ENCODE measurements around the gene RGN.
"Not testable (repeated sequence)": the region's sequence is repeated elsewhere in the genome, so short reads cannot be mapped to it uniquely, and the experiment has no call there.

RGN gene

DNA sequence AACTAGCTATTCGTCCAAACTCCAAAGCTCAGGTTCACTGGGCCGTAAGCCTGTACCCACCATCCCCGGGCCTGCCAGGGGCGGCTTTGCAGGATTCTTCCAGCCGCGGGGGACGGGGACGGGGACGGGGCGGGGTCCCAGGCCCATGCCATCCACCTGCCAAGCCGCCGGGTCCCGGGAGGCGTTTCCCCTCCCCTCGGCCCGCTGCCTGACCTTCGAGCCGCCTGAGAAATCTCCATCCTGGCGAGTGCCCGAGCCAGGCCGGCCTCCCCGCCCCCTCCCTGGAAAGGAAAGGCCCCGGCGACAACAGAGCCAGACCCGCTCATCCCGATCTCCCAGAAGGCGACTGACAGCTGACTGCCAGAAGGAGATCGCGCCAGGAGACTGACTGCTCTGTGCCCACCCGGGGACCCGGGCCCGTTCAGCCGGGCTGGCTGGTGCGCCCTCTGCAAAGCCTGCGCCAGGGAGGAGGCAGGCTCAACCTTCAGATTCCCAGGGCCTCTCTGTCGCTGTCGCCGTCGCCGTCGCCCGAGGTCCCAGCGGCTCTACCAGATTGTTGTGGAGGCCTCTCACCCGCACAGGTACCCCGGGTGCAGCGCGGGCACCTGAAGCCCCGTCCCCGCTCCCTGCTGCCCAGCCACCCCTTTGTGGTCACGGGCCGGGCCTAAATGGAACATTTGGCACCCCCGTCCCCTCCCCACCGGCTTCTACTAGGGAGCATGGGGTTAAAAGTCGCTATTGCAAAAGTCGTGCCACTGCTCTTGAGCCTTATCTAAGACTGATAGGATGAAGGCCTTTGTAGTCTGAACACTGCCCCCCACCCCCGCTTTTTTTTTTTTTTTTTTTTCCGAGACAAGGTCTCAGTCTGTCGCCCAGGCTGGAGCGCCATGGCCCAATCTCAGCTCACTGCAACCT is at the start of gene RGN:
TSS of gene RGN (plus strand) at position 315 of the 915 bp plus-strand sequence. CDS start 2,702 bp downstream, outside the sequence.
- DNase-seq (ENCODE audit: extremely low read depth in 1 of 2, low read depth in 1 of 2): no peak

DNA sequence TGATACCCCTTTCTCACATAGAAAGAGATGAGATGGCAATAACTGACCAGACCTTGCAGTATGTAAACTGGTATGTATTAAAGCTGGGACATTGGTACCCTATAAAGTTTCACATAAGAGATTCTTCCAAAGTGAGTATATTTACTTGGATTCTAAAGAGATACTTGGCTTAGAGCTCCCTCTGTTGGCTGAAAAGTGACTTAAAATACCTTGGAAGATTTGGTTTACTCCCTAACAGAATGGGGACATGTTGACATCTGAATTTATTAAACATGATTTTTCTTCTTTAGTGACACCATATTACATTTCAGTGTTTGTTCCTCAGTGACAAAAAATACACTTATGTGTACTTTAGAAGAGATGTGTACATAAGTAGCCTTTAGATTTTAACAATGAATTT is 47.9 kb upstream of the RGN start:
- no peak for DNase-seq (ENCODE audit: extremely low read depth in 1 of 2, low read depth in 1 of 2)

DNA sequence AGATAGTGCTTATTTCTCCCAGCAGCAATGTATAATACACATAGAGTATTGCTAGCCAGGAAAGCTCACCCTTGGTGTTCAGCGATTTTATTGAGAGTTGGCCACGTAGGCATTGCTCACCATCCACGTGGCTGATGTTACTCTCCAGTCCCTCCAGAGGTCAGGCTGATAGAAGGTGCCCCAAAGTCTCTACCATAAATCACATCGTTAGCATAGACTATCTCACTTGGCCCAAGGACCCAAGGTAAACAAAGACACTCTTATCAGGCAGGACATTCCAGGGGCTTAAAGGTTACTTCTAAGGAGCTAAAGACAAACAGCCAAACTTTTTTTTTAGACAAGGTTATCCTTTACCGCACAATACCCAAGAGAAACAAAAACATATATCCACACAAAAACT is 30.3 kb upstream of the RGN start:
- no peak for DNase-seq (ENCODE audit: extremely low read depth in 1 of 2, low read depth in 1 of 2)

DNA sequence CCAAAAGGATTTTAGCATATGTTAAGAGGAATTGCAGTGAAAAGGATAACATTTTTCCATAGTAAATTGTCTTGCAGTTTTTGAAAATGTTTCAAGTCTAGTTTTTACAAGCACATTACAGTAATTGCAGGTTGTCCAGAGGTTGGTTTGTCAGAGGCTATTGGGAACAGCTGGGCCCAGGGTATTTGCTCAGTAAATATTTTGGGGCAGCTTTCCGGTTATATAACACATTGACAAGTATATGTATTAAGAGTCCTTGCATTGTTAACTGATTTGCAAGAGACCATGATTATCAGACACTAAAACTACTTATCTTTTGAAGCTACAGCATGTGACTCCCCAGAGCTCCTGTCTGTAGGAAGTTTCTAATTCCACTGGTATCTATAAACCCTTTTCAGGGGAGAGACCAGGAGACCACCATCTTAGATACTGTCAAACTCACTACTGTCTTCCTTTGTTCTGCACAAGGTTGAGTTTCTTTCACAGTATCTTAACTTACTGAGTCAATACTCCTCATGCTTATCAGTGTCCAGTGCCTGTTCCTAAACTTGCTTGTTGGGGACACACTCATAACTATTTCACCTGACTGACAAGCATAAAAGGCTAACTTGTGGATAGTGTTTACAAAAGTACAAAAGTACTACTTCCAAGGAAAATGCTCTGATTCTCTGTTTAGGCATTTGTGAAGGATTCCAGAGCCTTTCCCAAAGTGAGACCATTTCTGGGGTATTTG is 18.9 kb upstream of the RGN start:
- no peak for DNase-seq (ENCODE audit: extremely low read depth in 1 of 2, low read depth in 1 of 2)

DNA sequence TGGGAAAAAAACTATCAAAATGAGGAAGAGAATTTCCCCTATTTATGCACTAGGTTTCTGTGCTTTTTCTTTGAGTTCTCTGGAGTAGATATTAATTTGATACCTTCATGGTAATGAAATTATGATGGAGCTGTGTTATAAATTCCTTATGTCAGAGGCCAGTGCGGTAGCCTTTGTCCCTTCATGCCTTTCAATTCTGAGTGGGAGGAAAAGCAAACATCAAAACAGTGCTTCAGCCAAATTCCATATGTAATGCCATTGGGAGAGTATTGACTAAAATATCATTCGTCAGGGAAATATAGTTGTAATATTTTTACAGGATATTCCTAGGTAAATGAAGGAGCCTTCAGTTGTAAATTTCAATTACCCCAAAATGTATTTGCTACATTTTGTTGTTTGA is 17.5 kb upstream of the RGN start:
- DNase-seq (ENCODE audit: extremely low read depth in 1 of 2, low read depth in 1 of 2): no peak

DNA sequence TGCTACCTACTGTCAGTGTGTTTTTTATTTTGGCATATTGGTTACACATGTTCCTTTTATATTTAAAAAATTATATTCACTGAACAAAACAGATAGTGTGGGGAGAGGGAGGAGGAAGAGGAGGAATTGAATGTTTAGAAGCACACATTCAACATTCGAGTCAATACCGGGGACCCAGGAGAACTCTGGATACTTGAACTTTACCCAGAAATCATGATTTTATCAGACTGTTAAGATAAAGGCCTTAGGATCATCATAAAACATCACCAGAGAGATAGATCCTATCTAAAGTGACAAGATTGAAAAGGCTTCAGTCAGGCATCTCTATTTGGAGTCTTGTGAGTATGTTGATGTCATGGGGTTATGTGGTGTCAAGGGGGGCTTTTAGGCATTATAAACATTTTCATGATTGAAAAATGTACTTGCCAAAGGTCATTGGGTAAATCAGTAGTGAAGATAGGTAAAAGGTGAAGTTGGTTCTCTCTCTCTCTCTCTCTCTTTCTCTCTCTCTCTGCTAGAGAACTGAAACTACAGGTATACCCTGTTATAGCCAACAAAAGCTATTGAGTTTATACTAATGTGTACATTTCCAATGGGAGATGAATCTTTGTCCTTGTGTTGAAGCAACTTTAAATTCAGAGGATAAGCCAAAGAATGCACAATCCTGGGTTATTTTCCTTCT is 16.9 kb upstream of the RGN start:
- no peak for DNase-seq (ENCODE audit: extremely low read depth in 1 of 2, low read depth in 1 of 2)

DNA sequence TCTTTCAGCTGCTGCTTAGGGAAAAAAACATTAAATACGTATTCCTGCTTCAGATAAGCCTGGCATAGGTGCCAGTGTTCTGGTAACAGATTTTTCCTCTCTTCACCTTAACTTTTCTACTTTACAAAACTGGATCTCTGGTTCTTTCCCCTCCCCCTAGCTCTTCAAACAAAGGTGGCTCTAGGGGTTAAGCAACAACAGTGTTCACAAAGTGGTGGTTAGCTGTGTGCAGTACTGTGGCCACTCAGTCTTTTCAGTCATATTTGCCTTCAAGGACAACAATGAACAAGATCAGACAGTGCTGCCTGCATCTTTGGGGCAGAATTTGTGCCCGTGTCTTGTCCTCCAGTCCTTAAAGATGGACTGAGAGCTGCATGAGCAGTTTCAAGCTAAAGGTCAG is 15.1 kb upstream of the RGN start:
- no peak for DNase-seq (ENCODE audit: extremely low read depth in 1 of 2, low read depth in 1 of 2)

DNA sequence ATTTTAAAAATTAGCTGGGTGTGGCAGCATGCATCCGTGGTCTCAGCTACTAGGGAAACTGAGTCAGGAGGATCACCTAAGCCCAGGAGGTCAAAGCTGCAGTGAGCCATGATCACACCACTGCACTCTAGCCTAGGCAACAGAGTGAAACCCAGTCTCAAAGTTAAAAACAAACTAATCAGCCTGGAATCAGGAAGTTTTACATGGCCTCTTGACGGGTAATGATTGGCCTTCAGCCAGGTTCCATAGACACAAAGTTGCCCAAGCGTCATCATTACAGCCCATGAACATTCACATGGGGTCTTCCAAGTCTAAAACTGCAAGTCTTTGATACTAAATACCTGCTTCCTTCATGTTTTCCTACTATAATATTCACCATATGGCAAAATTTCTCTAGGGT is 10.0 kb upstream of the RGN start:
- DNase-seq (ENCODE audit: extremely low read depth in 1 of 2, low read depth in 1 of 2): no peak

DNA sequence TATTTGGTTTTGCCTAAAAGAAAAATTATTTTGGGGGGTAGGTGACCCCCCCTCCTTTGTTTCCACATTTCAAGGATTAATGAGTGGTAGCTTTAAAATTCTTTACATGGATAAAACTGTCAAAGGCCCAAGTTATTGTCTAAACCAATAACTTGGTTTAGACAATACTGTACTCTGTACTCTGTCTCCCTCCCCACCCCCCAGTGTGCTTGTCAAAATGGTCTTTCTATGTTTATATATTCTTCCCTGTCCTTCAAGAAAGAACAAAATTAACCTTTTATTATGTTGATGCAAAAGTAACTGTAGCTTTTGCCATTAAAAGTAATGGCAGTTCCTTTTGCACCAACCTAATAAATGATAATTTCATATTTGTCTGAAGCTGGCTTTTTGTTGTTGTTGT is 9.5 kb upstream of the RGN start:
- no peak for DNase-seq (ENCODE audit: extremely low read depth in 1 of 2, low read depth in 1 of 2)

DNA sequence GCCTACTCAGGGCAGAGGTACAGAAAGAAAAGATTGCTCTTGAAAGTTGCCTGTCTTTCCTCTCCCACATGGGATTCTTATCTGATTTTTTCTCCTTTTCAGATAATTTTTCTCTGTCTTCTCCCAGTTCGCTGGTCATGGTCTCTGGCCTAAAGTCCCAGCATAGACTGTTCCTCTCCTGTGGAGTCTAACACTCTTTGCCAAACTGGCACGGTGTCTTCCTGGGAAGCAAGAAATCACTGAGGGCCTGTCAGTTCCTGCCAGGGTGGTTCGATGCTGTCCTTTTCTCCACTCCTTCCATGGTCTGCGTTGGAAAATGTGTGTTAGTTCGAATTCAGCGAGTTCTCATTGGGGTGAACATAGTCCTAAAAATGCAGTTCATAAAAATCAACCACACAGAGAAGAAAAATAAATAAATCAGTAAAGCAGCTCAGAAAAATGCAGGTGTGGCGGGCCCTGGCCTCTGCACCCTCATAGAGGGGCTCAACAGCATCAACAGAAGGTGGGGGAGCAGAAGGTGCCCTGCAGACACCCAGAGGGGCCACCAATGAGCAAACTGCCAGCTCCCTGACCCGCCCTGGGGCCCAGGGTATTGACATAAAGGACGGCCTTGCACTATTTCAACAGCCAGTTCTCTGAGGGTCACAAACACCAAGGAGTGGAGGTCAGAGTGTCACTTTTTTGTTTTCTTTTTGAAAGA is 2.1 kb downstream of the RGN start:
- no peak for DNase-seq (ENCODE audit: extremely low read depth in 1 of 2, low read depth in 1 of 2)

DNA sequence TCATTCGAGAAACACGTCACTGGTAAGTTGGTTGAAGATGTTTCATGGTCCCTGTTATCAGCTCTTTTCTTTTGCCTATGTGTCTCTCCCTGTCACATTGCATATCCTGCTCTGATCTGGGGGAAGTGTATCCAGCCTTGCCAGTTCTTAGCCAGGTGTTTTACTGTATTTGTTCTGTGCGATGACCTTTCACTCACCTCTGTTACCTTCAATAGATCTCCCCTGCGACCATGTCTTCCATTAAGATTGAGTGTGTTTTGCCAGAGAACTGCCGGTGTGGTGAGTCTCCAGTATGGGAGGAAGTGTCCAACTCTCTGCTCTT is 2.6 kb downstream of the RGN start:
- DNase-seq (ENCODE audit: extremely low read depth in 1 of 2, low read depth in 1 of 2): no peak

DNA sequence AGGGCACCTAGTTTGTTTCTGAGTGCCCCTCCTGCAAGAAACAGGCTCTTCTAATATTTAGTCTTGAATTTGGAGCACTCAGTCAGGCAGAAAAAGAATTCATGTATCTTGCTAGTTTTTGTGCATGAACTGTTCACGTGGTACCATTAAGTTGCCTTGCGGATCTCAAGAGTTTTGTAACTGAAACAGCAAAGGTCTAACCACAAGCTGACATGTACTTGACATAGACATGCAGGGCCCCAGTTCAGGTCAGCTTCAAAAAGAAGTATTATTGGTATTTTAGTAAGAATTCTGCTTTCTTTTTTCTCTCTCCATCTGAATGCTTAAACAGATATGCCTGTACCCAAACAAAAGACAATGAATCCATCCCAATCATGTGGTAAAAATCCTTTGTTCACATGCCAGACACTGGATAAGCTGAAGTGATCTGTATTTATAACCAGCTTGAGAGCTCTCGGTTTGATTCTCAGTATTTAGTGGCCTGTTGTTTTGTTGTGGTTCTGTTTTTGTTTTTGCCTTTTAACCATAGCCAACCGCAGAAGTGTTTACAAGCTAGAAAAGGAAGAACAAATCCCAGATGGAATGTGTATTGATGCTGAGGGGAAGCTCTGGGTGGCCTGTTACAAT is 13.0 kb downstream of the RGN start:
- no peak for DNase-seq (ENCODE audit: extremely low read depth in 1 of 2, low read depth in 1 of 2)

DNA sequence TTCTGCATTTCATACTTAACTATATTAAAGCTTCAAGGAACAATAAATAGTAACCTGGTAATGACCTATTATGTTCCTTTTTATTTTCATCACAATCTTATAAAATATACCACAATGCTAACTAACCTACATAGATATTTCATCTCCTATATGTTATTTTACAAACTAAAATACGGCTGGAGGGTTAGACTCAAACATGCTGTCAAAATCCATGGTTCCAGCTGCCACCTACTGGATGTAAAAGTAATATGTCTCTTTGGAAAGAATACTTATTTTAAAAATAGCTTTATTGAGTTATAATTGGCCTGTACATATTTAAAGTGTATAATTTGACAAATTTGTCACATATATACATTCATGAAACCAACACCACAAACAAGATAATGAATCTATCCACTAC is 15.0 kb downstream of the RGN start:
- DNase-seq (ENCODE audit: extremely low read depth in 1 of 2, low read depth in 1 of 2): no peak

DNA sequence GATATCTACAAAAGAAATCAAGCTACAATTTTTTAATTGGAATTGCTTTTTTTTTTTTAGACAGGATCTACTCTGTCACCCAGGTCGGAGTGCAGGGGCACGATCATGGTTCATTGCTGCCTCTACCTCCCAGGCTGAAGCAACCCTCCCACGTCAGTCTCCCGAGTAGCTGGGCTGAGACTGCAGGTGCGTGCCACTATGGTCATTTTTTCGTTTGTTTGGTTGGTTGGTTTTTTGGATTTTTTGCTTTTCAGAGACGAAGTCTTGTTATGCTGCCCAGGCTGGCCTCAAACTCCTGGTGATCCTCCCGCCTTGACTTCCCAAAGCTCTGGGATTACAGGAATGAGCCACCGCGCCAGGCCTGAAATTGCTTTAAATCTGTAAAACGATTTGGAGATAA is 15.6 kb downstream of the RGN start:
- no peak for DNase-seq (ENCODE audit: extremely low read depth in 1 of 2, low read depth in 1 of 2)

DNA sequence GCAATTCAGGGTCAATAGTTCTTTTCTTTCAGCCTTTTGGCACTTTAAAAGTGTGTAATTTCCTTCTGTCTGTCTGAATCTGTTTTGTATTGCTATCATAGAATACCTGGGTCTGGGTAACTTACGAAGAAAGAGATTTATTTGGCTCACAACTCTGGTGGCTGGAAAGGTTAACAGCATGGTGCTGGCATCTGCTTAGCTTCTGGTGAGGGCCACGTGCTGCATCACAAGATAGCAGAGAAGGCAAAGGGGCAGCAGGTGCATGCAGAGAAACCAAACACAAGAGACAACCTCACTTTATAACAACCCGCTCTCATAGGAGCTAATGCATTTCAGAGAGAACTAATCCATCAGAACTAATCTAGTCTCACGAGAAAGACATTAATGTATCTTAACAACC is 18.8 kb downstream of the RGN start:
- DNase-seq (ENCODE audit: extremely low read depth in 1 of 2, low read depth in 1 of 2): no peak

DNA sequence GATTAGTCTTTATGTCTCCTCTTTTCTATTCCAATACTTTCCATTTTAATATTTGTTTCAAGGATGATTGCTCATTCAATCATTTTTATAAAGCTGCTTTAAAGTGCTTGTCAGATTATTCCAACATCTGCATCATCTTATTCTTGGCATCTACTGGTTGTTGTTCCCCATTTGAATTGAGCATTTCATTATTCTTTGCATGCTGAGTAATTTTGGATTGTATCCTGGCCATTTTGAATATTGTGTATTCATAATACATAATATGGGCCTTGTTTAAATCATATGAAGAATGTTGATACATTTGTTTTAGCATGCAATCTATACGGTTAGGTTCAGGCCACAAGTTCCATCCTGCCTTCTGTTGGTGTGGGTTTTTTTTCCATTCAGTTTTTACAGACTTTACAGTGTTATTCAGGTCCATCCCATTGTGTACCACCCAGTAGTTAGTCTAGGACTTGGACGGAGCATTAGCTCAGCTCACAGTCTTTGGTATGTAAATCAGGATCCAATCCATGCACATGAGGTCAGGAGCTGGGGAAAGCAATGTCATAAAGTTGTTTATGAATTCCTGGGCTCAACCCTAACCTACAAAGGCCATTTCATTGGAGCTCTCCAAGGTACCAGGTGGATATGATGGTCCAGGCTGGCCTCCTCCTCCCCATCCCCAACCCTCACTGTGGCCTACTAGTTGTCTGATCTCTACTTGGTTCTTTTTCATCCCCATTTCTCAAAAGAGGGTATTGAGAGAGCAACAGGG is 20.3 kb downstream of the RGN start:
- DNase-seq (ENCODE audit: extremely low read depth in 1 of 2, low read depth in 1 of 2): no peak

DNA sequence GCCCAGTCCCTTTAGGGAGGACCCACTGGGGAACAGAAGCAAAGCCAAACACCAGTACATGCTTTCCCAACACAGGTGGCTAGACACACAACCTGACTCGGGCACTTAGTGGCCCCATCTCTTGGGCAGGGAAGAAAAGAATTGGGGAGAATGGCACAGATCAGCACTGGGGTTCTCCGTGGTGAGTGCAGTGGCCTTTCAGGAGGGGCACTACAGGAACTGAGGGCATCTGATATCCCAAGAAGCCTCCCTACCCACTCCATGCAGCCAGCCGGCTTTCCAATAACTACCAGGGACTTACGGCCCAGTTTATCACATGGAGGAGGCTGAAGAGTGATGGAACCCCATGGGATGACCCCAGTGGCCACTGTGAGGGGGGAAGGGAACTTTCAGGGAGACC is 23.0 kb downstream of the RGN start:
- DNase-seq (ENCODE audit: extremely low read depth in 1 of 2, low read depth in 1 of 2): no peak

DNA sequence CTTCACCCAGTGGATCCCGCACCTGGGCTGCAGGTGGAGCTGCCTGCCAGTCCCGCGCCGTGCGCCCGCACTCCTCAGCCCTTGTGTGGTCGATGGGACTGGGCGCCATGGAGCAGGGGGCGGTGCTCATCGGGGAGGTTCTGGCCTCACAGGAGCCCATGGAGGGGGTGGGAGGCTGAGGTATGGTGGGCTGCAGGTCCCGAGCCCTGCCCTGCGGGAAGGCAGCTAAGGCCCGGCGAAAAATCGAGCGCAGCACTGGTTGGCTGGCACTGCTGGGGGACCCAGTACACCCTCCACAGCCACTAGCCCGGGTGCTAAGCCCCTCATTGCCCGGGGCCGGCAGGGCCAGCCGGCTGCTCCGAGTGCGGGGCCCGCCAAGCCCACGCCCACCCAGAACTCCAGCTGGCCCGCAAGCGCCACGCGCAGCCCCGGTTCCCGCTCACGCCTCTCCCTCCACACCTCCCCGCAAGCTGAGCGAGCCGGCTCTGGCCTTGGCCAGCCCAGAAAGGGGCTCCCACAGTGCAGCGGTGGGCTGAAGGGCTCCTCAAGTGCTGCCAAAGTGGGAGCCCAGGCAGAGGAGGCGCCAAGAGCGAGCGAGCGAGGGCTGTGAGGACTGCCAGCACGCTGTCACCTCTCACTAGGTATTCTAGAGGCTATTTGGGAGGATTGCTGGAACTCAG is 32.8 kb downstream of the RGN start:
- DNase-seq (ENCODE audit: extremely low read depth in 1 of 2, low read depth in 1 of 2): not testable (repeated sequence)

DNA sequence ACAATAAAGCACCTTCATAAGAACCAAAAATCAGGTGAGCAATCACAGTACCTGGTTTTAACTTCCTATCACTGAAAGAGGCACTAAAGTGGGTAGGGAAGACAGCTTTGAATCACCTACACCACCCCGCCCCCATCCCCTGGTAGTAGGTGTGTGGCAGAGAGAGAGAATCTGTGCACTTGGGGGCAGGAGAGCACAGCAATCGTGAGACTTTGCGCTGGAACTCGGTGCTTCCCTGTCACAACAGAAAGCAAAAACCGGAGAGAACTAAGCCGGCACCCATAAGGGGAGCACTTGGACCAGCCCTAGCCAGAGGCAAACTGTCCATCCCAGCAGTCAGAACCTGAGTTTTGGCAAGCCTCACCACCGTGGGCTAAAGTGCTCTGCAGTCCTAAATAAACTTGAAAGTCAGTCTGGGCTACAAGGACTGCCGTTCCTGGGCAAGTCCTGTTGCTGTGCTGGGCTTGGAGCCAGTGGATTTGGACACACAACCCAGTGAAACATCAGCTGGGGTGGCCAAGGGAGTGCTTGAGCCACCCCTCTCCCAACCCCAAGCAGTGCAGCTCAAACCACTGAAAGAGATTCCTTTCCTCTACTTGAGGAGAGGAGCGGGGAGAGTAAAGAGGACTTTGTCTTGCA is 34.2 kb downstream of the RGN start:
- DNase-seq (ENCODE audit: extremely low read depth in 1 of 2, low read depth in 1 of 2): no peak
